Hepatocyte (in vitro differentiated cells): ENCODE measurements around the gene FADS6. TPM values are rescaled to one million over a fixed set of nuclear protein-coding genes. Genes with fewer than 3 reads are reported as not detected.

Experiments used
- DNase-seq: peaks from one replicate; pipeline ENCODE4 v3.0.0-alpha.2; 2016; ENCODE audit warnings: low spot score
- H2AFZ ChIP-seq: fragments of 200-600 bp; sonication (generic); 2 replicates; pipeline ENCODE4 v1.6.0; 2016; ENCODE audit warnings: antibody characterized with exemption, mild to moderate bottlenecking
- H3K27ac ChIP-seq: fragments of 200-600 bp; sonication (generic); 2 replicates; pipeline ENCODE4 v1.5.1; 2016; ENCODE audit warnings: mild to moderate bottlenecking
- H3K27me3 ChIP-seq: fragments of 200-600 bp; sonication (generic); 2 replicates; pipeline ENCODE4 v1.6.1; 2016
- H3K36me3 ChIP-seq: fragments of 200-600 bp; sonication (generic); replicated peaks from 2 replicates; pipeline ENCODE4 v1.5.1; 2016; ENCODE audit warnings: low read depth; ENCODE audit not compliant: insufficient read depth
- H3K4me1 ChIP-seq: fragments of 200-600 bp; sonication (generic); 2 replicates; pipeline ENCODE4 v1.5.1; 2016; ENCODE audit warnings: mild to moderate bottlenecking, moderate library complexity; ENCODE audit not compliant: insufficient read depth
- H3K4me2 ChIP-seq: fragments of 200-600 bp; sonication (generic); 2 replicates; pipeline ENCODE4 v1.6.0; 2016
- H3K4me3 ChIP-seq: fragments of 200-600 bp; sonication (generic); 2 replicates; pipeline ENCODE4 v1.5.1; 2016; ENCODE audit warnings: mild to moderate bottlenecking
- H3K79me2 ChIP-seq: fragments of 200-600 bp; sonication (generic); 2 replicates; pipeline ENCODE4 v1.6.0; 2017; ENCODE audit warnings: mild to moderate bottlenecking
- H3K9me2 ChIP-seq: fragments of 200-600 bp; sonication (generic); replicated peaks from 2 replicates; pipeline ENCODE4 v1.6.0; 2017; ENCODE audit warnings: mild to moderate bottlenecking; ENCODE audit not compliant: insufficient read depth
- H3K9me3 ChIP-seq: fragments of 200-600 bp; sonication (generic); 2 replicates; pipeline ENCODE4 v1.5.1; 2016; ENCODE audit warnings: low read depth, mild to moderate bottlenecking
- H4K20me1 ChIP-seq: fragments of 200-600 bp; sonication (generic); 2 replicates; pipeline ENCODE4 v1.6.0; 2016; ENCODE audit warnings: mild to moderate bottlenecking; ENCODE audit not compliant: insufficient read depth, poor library complexity, severe bottlenecking
- CTCF ChIP-seq: fragments of 200-600 bp; sonication (generic); IDR thresholded peaks from 2 replicates; pipeline ENCODE4 v1.5.1; 2016; ENCODE audit warnings: antibody characterized with exemption, mild to moderate bottlenecking; ENCODE audit not compliant: poor library complexity
- EZH2 ChIP-seq: fragments of 200-600 bp; sonication (generic); IDR thresholded peaks from 2 replicates; pipeline ENCODE4 v1.6.1; 2016; ENCODE audit warnings: antibody characterized with exemption, mild to moderate bottlenecking, borderline replicate concordance
- EZH2phosphoT487 ChIP-seq: fragments of 200-600 bp; sonication (generic); IDR thresholded peaks from one replicate; pipeline ENCODE4 v1.6.1; 2018; ENCODE audit warnings: antibody characterized with exemption, mild to moderate bottlenecking, low read depth, moderate library complexity; ENCODE audit not compliant: unreplicated experiment, severe bottlenecking
- WGBS: methylation state at CpG from one replicate; pipeline ENCODE4 v1.1.6; 2016; ENCODE audit warnings: low lambda C conversion rate; ENCODE audit errors: missing lambda C conversion rate; 5-methylcytosine and 5-hydroxymethylcytosine counted together
- polyA plus RNA-seq: library from polyadenylated mRNA; unstranded; fragments of >200 nt; fragmentation: Nextera tagmentation; extraction: Ambion mirVana; gene quantifications from 2 replicates; pipeline ENCODE4 v1.2.1, GENCODE V29; 2016
- total RNA-seq: library from RNA; depleted of rRNA; stranded (reverse); fragments of >200 nt; gene quantifications from 2 replicates; pipeline ENCODE4 v1.2.3, GENCODE V29; 2014

FADS6 gene
- total and polyA plus RNA-seq, 2 experiments from 2014 or later = 4.2 to 4.3 TPM

- Histone ChIP-seq H3K36me3 (no peaks in the 10 kb centered on the region), H4K20me1 (no peaks in the 10 kb centered on the region), H3K4me1 (peaks cover 4% of the 10 kb centered on the region), H3K27ac (no peak overlapping the region), H2AFZ (no peak overlapping the region), H3K27me3 (peaks cover 41% of the 10 kb centered on the region), H3K9me2 (no peaks in the 10 kb centered on the region), H3K79me2 (no peaks in the 10 kb centered on the region), H3K4me3 (no peak overlapping the region), H3K9me3 (no peaks in the 10 kb centered on the region), H3K4me2 (no peak overlapping the region)
- WGBS = 79% methylated on average over 9 of the region's 9 CpGs
- DNase-seq = no peak
- no peak for TF ChIP-seq EZH2
- no peak for TF ChIP-seq EZH2phosphoT487
- TF ChIP-seq CTCF = no peak
These were observed 44.6 kb downstream of the FADS6 start for GRCh38 chr17:74848656-74849399.

- H3K36me3 ChIP-seq = no peaks in the 10 kb centered on the region
- H4K20me1 ChIP-seq = no peaks in the 10 kb centered on the region
- peaks cover 27% of the 10 kb centered on the region for H3K27me3 ChIP-seq
These were observed 46.8 kb downstream of the FADS6 start for GRCh38 chr17:74846621-74847020.

GRCh38 chr17:74843352-74843627, 50.1 kb downstream of the FADS6 start:
- H3K4me1 ChIP-seq = peaks cover 5% of the 10 kb centered on the region
- TF ChIP-seq EZH2phosphoT487 (no peak), CTCF (no peak), EZH2 (no peak)
- H4K20me1 ChIP-seq = no peaks in the 10 kb centered on the region
- WGBS = 64% methylated on average over 22 of the region's 26 CpGs
- peaks cover 13% of the 10 kb centered on the region for H3K27me3 ChIP-seq
- H3K27ac ChIP-seq = no peak overlapping the region
- no peaks in the 10 kb centered on the region for H3K79me2 ChIP-seq
- H3K9me3 ChIP-seq = no peaks in the 10 kb centered on the region
- peak overlapping the region; percentile 79 for H3K4me2 ChIP-seq
- no peak overlapping the region for H3K4me3 ChIP-seq
- no peaks in the 10 kb centered on the region for H3K36me3 ChIP-seq
- no peaks in the 10 kb centered on the region for H3K9me2 ChIP-seq
- no peak for DNase-seq
- H2AFZ ChIP-seq = no peak overlapping the region

More at GRCh38 chr17:74846621-74847020, 46.8 kb downstream of the FADS6 start:
- TF ChIP-seq CTCF (no peak), EZH2 (no peak), EZH2phosphoT487 (no peak)
- H3K9me2 ChIP-seq = no peaks in the 10 kb centered on the region
- DNase-seq = no peak
- H3K4me2 ChIP-seq = no peak overlapping the region
- 98% methylated on average over 16 of the region's 16 CpGs for WGBS
- H2AFZ ChIP-seq = no peak overlapping the region
- peaks cover 5% of the 10 kb centered on the region for H3K4me1 ChIP-seq
- no peak overlapping the region for H3K27ac ChIP-seq
- H3K4me3 ChIP-seq = no peak overlapping the region
- no peaks in the 10 kb centered on the region for H3K9me3 ChIP-seq
- no peaks in the 10 kb centered on the region for H3K79me2 ChIP-seq
